GM19328 (cell line): ENCODE measurements around the gene KRT1.
"Not testable (repeated sequence)": the region's sequence is repeated elsewhere in the genome, so short reads cannot be mapped to it uniquely, and the experiment has no call there.

Experiments
- ATAC-seq: cut with Tn5 transposase; IDR thresholded peaks from one replicate; pipeline ENCODE4 v1.9.1; 2021; ENCODE audit warnings: mild to moderate bottlenecking, moderate library complexity; ENCODE audit not compliant: unreplicated experiment

The KRT1 gene

GRCh38 chr12:52680363-52680762 is at the start of gene KRT1:
Gene KRT1, minus strand, starts transcription at chr12:52680407. Its CDS starts 59 bp downstream, at chr12:52680348.
- ATAC-seq: no peak

GRCh38 chr12:52729147-52729546 is 48.9 kb upstream of the KRT1 start:
- ATAC-seq: no peak

- no peak for ATAC-seq
Observed at GRCh38 chr12:52728374-52728773, 48.2 kb upstream of the KRT1 start.

GRCh38 chr12:52727037-52727436 is 46.8 kb upstream of the KRT1 start:
- ATAC-seq: no peak

GRCh38 chr12:52726451-52726850 is 46.2 kb upstream of the KRT1 start:
- ATAC-seq: no peak

- no peak for ATAC-seq
Observed at GRCh38 chr12:52724384-52724783, 44.2 kb upstream of the KRT1 start.

- no peak for ATAC-seq
Observed at GRCh38 chr12:52722680-52723079, 42.5 kb upstream of the KRT1 start.

- no peak for ATAC-seq
Observed at GRCh38 chr12:52721838-52722470, 41.7 kb upstream of the KRT1 start.

- ATAC-seq: no peak
Observed at GRCh38 chr12:52720365-52720886, 40.2 kb upstream of the KRT1 start.

- ATAC-seq: no peak
Observed at GRCh38 chr12:52716061-52716460, 35.9 kb upstream of the KRT1 start.

- no peak for ATAC-seq
Observed at GRCh38 chr12:52715416-52715815, 35.2 kb upstream of the KRT1 start.

GRCh38 chr12:52714887-52715281 is 34.7 kb upstream of the KRT1 start:
- no peak for ATAC-seq

GRCh38 chr12:52713960-52714886 is 34.0 kb upstream of the KRT1 start:
- ATAC-seq: no peak

GRCh38 chr12:52712122-52712521 is 31.9 kb upstream of the KRT1 start:
- ATAC-seq: not testable (repeated sequence)

- no peak for ATAC-seq
Observed at GRCh38 chr12:52710730-52711129, 30.5 kb upstream of the KRT1 start.

- no peak for ATAC-seq
Observed at GRCh38 chr12:52708010-52708409, 27.8 kb upstream of the KRT1 start.

GRCh38 chr12:52704464-52704863 is 24.3 kb upstream of the KRT1 start:
- no peak for ATAC-seq

GRCh38 chr12:52703878-52704277 is 23.7 kb upstream of the KRT1 start:
- ATAC-seq: no peak

GRCh38 chr12:52703424-52703823 is 23.2 kb upstream of the KRT1 start, which contains the start of gene KRT77:
Gene KRT77, minus strand, starts transcription at chr12:52703524. Its CDS starts 90 bp downstream, at chr12:52703434.
- ATAC-seq: no peak

- ATAC-seq: no peak
Observed at GRCh38 chr12:52702338-52702737, 22.1 kb upstream of the KRT1 start.

GRCh38 chr12:52701281-52701680 is 21.1 kb upstream of the KRT1 start:
- no peak for ATAC-seq

GRCh38 chr12:52699960-52700359 is 19.8 kb upstream of the KRT1 start:
- no peak for ATAC-seq
